EH (cell line): ENCODE results near the gene ICA1L.

Experiments
- DNase-seq: peaks from one replicate; pipeline ENCODE4 v3.0.0-alpha.2; 2015; ENCODE audit warnings: low read depth

The ICA1L gene

GRCh38 chr2:202736826-202737225, 134.7 kb downstream of the ICA1L start:
- no peak for DNase-seq

GRCh38 chr2:202726070-202726469, 145.5 kb downstream of the ICA1L start:
- DNase-seq: no peak

- no peak for DNase-seq
These were observed 147.8 kb downstream of the ICA1L start for GRCh38 chr2:202723746-202724145.
